8988T (cell line): ENCODE measurements around the gene GLI3.

Experiments used
- DNase-seq: peaks from one replicate; pipeline ENCODE4 v3.0.0; 2011

GLI3 gene

DNA sequence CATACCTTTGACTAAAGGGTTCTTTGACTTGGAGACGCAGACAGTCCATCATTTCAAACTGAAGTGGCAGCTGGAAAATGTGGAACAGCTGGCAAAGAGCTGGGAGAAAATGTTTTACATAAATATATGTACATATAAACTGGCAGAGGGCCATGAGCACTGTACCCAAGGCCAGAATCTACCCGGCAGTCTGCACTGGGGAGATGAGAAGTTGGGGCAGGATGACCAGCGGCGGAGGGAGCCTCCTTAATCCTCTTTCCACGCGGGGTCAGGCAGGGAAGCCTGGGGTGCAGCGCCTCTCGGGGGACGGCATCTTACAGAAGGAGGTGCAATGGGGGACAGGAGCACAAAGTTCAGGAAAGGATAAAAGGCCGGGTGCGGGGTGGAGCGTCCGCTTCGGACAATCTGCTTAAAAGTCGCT, 1.3 kb downstream of the GLI3 start:
- DNase-seq: no peak

DNA sequence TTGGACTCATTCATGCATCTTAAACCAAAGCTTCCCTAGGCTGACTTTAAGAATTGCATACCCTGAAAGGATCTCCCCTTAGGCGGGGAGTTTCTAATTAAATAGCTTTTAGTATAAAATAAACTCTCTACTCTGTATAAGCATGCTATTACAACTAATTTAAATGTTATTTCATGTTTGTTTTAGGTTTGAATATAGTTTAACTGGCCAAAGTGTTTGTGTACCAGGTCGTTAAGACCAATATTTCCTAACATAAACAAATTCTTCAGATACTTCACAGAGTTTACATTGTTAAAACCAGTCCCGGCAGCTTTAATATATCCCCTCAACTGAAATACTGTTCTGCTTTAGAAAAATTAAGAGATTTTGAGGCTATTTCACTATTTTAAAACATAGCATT, 2.3 kb downstream of the GLI3 start:
- DNase-seq: no peak

DNA sequence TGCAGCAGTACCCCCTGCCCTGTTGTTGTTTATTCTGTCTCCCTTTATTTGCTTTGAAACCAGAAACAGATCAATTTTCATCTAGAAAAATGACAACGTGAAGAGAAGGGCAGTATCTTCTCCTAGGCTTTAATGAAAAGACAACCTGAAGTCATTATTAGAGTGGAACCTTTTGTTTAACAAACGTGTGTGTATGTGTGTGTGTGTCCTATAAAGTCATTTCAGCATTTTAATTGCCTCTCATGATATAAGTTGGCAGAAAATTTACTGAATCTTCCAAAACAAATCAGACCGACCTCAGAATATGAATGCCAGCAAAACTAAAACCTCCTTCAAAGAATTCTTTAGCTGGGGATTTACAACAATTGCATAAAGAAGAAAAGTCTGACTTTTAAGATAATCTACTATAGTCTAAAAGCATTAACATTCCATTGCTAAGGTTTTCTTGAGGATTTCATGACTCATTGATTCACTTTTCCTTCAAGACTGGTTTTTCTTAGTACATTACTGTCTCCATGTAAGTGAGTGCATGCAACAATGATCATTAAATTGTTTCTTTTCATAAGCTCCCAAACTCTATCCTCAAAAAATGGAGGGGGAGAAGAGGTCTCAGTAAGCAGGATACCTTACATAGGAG, 3.2 kb downstream of the GLI3 start:
- DNase-seq: no peak

DNA sequence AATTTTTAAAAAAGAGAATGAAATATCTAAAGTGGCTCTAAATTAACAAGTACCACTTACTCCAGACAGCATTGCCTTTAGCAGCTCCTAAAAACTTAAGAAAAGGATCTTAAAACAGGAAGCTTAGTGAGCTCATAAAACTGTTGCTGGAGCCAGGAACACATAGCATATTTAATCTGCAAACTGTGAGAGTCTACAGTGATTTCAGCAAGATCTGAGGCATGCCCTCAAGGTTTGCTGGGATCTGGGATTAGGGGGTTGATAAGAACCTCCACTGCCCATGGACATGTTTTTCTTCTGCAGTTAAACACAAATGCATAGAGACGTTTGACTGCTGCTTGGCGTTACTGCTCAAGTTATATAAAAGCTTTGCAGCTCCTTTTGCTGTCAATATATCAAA, 3.8 kb downstream of the GLI3 start:
- no peak for DNase-seq

DNA sequence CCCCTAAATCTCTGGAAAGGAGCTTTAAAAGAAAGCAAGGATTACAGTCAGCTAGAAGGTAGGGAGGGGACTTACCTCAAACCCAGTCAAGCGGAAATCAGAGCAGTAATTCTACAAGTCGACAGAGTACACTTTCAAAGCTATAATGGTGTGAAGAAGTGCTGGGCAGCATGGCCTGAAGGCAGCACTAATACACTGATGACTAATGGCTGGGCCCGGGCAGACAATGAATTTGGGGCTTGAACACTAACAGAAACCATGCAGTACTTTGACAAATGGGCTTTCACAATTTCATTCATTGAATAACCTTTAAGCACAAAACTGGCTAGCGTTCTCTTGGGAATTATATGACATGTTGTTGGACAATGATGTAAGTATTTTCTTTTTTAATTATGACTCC, 4.7 kb downstream of the GLI3 start:
- DNase-seq: no peak

DNA sequence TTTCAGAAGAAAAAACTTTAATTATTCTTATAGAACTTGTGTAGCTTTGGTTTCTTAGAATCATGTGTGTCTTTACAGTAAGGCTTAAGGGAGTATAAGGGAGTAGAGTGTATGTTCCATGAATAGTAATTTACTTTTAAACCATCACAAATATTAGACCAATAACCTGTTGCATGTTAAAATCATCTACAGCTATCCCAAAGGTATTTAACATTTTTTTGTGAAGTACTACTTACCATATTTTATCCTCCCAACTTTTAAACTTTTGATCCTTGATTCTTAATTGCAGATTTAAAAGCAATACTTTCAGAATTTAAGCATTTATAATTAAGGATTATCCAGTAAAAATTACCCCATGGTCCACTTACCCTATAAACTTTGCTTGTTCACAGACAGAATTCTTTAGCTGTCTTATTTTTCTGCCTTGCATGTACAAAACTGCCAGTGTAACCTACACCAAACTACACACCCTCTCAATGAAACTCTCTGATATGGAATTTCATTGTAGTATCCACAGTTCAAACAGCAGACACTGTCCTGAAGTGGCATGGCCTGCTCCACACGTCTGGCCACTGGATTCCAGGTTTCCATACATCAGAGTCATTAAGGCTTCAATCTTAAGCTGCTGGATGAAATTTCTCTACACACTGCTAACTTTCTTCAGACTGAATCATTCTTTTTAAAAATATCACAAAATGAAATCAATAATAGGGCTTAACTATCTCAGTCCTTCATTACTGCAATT, 5.8 kb downstream of the GLI3 start:
- DNase-seq: no peak

DNA sequence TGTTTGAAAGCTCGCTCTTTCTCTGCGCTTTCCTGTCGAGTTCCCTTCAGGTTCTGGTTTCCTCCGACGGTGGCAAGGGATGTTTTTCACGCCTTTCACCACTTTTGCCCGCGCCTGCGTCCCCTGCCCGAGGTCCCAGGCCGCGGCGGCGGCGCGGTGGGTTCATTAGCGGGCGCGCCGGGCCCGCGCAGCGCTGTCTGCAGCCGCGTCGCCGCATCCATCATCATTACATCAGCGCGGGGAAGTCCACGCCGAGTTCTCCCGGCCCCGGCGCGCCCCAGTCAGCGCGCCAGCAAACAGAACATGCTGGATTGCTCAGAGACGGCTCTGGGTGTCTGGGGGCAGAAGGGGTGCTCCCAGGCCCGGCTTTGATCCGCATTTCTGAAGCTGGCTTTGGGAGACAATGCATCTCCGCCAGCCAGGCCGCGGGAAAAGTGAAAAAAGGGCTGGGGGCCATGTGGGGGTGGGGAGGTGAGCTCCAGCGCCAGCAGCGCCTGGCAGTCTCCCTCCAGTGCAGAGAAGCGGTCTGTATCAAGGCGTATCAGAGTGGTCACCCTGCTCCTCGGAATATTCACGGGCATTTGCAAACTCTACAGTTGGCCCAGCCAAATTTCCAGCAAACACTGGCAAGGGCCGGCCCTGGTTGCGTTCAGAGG, 8.9 kb downstream of the GLI3 start:
- DNase-seq: no peak

DNA sequence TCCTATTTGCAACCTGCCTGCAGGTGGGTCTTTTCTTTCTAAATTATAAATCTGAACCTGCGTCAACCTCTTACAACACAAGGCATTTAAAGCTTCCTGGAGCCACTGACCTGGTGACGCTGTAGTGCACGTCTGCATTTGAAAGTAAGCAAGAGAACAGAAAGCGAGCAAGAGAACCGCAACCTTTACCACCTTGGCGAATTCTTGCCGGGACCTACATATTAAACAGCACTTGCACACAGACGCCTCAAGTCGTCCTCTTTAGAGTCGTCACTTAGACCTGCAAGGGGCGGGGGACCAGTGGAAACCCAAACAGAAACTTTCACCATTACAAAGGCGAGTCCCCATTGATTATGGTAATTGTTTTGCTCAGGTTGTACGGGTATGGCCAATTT, 9.5 kb downstream of the GLI3 start:
- DNase-seq: no peak

DNA sequence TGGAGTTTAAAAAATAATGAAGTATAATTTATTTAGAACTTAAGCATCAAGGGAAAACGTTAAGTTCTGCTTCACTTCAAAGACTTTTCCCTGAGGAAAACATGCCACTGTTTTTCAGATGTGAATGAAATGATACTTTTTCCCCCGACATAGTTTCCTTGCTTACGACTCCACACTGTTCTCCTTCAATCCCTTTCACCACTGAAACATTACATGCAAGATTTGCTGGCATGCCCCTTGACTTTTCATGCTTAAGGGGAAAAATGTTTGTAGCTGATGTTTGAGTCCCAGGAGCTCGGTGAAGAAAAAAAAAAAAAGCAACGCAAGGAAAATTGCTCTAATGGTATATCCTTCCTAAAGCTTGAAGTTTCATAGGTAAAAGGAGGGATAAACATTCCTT, 10.0 kb downstream of the GLI3 start:
- DNase-seq: no peak

DNA sequence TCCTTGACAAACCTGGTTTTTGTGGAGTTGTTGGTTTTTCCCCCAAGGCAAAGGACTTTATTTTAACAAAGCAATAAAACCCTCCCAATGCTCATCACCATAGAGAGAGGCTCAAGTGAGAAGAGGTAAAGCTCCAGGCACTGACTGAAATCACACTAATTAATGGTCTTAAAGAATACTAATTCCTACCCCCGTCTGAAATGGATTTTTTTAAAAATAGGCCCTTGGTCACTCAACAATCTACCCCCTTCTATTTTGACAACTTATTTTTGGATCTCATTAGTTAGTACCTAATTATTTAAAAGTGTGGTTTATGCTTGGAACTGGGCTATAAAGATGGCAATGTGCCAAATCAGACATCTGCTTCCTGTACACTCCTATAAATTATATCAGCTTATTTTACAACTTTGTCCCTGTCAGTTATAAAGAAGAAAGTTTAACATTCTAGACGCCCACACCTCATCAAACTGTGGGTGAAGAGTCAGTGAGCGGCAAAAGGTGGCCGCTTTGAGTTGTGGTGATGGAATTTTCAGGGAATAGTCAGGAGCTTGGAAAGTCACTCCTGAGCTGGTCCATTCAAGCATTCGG, 10.6 kb downstream of the GLI3 start:
- no peak for DNase-seq

DNA sequence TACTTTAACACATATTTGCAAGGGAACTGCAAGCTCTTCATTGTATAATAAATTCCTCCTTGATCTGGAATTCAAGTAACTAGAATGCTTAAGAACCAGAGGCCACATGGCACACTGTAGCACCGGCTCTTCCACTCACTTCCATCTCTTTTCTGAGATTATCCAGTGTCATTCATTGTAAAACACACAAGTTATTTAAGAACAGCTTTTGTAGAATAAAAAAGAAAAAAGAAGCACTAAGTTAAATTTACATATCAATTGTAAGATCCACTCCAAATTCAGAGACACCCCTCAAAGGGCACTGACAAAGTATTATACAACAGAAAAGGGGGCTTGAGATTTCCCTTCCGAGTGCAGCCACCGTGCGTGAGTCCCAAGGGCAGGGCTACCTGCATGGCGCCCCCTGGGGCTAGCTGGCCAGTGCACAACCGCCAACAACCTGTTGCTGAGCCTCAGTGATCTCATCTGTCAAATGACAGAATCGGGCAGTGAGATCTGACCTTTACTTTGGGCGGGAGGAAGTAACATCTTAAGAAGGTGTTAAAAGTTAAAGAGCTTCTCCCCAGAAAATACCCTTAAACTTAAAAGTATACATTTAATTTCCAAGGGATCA, 12.5 kb downstream of the GLI3 start:
- no peak for DNase-seq

DNA sequence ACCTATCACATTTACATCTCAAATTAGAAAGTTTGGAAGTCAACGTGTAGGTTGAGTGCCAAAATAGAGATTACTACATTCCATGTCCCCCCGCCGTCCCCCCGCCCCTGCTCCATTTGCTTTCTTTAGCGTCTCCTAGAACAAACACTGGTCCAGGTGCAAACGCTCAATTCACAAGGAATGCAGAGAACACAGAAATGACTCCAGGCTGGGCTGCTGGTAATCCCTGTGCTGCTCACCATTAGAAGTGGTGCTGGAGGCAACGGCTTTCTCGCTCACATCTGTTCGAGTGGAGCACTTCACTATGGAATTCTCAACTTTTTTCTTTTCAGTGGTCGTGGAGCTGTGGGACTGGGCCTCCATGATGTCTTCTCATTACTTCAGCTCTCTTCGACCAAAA, 14.1 kb downstream of the GLI3 start:
- no peak for DNase-seq

DNA sequence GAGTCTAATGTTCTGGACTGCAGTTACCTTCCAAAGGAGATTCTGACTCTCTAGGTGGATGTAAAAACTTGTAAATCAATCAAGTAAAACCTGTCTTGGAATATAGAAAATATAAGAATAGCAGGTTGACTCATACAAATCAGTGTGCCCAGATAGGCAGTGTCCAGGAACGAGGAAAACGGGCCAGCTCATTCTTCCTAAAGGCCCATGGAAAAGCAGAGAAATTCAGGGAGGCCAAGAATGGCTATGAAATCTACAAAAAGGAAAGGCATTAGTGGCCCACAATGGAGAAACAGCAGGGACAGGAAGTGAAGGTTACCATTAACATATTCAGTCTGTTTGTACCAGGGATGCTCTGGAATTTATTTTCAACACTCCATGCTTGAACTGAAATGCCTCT, 14.9 kb downstream of the GLI3 start:
- DNase-seq: no peak

DNA sequence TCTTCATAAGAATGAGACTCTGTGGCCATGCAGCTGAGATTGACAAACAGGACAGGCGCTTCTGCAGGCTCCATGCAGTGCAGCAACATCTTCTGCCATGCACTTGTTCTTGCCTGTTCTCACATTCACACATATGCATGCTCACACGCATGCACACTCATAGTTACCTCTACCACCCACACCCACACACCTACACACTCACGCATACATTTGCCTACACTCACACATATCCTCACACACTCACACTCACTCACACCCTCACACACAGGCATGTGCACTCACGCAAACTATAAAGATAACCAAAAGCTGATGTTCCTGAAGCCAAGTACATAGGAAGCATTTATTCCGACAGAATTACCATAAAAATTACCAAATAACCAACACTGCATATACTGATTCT, 15.7 kb downstream of the GLI3 start:
- DNase-seq: no peak

DNA sequence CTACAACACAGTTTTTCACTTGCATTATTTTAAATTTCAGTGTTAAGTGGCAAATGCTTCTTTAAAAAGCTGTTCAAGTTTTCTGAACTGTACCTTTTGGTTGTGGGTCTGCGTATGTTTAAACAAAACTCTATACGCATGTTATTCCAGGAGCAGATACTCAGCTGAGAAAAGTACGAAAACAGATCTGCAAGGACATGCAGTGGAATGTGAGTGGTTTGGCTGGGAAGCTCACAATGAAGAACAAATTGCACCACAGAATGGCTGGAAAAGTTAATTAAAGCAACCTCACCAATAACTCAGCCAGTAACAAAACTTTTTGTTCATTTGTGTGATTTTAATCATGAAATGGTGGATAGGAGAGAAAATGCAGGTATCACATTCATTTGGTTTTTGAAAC, 17.6 kb downstream of the GLI3 start:
- DNase-seq: no peak

DNA sequence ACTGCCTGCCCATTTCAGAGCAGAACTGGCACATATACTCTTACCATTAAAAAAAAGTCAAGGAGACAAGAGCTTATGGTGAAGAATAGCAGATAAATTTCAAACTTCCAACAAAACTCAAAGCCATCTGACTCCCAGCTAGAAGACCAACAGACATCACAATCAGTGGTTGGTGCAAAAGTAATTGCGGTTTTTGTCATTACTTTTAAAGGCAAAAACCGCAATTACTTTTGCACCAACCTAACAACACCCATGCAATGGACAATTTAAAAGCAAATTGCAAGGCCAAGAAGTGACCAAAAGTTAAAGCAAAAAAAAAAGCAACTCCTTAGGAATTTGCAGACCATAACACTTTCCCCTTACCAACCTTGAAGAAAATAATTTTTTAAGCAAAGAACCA, 18.8 kb downstream of the GLI3 start:
- DNase-seq: no peak

DNA sequence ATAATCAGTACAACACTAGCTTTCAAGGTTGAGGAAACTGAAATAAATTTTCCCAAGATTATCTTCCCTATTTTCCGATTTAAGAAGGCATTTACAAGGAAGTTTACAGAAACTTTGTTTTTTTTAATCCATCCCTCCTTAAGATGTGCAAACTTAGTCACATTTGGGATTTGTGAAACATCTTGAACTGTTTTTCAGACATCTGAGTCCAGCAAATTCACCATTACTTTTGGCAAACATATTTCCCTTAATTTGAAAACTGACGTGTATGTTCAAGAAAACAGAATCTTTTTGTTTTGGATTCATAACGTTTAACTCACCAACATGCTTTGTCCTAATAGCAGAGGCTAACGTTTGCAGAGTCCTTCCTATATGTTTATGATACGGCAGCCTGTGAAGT, 19.5 kb downstream of the GLI3 start:
- DNase-seq: no peak

DNA sequence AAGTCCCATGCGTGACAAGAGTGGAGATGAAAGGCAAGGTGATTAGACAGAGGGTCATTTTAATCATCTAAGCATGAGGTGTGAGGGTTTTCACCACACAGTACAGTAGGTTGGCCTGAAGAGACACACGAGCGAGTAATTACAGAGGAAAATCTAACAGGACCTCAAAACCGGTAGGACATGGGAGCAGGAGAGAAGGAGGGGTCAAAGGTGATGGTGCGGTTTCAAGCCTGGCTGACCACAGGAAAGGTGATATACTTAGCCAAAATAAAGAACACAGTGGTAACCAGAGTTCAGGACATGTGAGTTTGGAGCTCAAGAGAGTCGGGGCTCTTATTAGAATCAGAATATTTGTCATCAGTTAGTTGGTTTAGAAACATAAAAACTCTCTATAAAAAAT, 20.0 kb downstream of the GLI3 start:
- no peak for DNase-seq

DNA sequence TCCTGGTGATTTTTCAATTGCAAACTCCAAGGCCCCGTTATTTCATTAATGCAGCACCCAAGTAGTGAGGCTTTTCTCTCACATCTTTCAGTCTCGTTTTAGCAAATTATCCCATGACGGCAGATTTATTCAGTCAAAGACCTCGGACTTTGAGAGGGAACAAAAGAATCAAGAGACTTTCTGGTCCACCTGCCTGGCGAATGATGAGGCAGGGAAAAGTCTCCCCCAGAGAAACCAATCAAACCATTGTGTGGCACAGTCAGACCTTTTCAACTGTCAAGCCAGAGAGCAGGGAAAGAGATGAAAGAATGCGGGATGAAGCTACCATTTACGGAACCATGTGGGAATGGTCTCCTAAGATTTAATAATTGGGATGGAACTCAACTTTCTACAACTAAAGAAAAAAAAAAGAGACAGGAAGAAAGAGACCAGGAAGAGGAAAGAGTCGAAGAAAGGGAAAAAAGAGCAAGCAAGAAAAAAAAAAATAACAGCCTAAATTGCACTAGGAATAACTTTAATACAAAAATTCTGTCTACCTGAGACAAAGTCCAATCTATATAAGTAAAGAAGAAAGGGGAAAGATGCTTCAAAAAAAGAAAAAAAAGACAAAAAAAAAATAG, 22.8 kb downstream of the GLI3 start:
- DNase-seq: no peak

DNA sequence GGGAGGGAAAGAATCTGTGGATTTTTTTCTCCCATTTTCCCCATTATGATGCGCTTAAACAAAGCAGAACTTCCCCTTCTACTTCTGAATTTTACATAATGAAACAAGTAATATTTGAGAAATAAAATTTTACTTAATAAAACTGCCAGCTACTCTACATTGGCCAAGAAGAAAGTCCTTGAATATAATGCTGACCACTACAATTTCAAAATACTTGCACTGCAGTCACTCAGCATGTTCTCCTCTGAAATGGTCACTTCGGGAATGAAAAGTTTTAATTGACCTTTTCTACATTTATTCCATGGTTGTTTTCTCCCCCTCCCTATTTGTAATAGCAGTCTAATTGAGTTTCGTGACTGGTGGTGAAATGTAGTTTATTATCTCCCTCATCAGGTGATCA, 23.9 kb downstream of the GLI3 start:
- DNase-seq: no peak

DNA sequence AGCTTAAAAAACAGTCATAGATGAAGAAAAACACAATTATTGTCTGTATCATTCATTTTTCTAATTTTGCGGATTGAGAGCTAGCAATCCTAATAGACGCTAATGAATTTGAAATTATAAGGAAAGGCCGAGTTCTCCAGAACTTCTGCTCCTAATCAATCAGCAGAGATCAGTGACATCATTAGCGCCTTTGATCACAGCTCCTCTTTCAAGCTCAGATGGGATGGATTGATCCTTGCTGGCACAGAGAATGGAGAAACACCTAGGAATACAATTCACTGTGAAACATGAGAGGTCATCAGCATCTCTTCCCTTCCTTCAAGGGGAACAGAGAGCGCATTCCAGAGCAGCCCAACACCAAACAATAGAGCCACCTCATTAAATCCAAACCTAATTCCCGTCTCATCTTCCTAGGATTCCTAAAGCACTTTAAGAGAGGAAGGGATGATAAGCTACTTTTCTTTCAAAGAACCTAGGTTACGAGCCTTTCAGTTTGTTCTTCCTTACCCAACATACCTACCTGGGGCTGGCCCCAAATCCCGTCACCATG, 24.4 kb downstream of the GLI3 start:
- no peak for DNase-seq

DNA sequence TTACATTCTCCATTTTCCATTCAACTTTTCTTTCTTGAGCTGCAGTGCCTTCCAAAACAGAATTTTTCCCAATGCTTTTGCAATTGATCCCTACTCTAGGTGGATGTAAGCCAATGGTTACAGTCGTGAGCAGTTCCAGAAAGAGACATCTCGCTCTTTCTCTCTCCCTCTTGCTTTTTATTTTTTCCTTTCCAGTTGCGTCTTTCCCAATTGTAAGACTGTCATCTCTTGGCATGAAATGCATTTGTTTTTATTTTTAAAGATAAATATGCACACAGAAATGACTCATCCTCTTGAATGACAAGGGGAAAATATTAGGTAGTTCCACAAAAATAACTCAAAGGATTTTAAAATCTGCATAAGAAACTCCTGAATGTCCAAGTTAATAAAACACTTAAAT, 25.1 kb downstream of the GLI3 start:
- DNase-seq: no peak

DNA sequence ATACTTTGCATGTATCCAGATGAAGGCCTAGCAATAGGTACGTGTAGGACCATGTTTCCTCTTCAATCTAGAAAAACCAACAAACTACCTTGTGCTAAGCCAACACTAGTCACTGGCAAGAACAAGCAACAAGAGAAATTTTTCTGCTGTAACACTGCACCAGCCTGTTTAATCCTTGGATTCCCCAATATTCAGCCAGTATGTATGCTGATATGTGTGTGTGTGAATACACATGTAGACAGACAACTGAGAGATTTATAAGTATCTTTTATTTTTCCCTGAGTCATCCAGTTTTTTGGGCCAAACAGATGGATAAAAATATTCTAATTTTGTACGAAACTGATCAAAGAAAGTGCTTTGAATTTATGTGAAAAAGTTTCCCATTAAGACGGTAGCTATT, 26.2 kb downstream of the GLI3 start:
- DNase-seq: no peak
